Peyer's patch (tissue), 4 donors: Measurements from ENCODE around the gene MSI2.

Experiments used
- POLR2A ChIP-seq, 2 donors: fragments of 450-650 bp; IDR thresholded peaks; one replicate each; pipeline ENCODE4 v1.5.1; 2017; ENCODE audit warnings: antibody characterized with exemption in 2 of 2, mild to moderate bottlenecking in 2 of 2, moderate library complexity in 2 of 2
- TF ChIP-seq, protein P1 (sequence below), 6 experiments: fragments of 450-650 bp in 4 of 6; fragments of 200-600 bp in 2 of 6; sonication (generic) in 1 of 6; IDR thresholded peaks; one replicate each; pipeline ENCODE4 v1.5.1; 2017 to 2019; ENCODE audit warnings: antibody characterized with exemption in 6 of 6, mild to moderate bottlenecking in 3 of 6, moderate library complexity in 1 of 6

GRCh38 chr17:57246257-57246656 lies 10.1 kb upstream of the MSI2 start:
- TF ChIP-seq, protein P1, sequence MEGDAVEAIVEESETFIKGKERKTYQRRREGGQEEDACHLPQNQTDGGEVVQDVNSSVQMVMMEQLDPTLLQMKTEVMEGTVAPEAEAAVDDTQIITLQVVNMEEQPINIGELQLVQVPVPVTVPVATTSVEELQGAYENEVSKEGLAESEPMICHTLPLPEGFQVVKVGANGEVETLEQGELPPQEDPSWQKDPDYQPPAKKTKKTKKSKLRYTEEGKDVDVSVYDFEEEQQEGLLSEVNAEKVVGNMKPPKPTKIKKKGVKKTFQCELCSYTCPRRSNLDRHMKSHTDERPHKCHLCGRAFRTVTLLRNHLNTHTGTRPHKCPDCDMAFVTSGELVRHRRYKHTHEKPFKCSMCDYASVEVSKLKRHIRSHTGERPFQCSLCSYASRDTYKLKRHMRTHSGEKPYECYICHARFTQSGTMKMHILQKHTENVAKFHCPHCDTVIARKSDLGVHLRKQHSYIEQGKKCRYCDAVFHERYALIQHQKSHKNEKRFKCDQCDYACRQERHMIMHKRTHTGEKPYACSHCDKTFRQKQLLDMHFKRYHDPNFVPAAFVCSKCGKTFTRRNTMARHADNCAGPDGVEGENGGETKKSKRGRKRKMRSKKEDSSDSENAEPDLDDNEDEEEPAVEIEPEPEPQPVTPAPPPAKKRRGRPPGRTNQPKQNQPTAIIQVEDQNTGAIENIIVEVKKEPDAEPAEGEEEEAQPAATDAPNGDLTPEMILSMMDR (IDR thresholded peaks at IDR 0.05) = no peak
- no peak for TF ChIP-seq POLR2A (IDR thresholded peaks at IDR 0.05)
